SK-N-SH treated with all-trans-retinoic acid at 6 μM for 48 hours (cell line): Measurements from ENCODE around the gene TMEM269.

Source experiments
- ARNTL ChIP-seq: fragments of 450-650 bp; formaldehyde crosslinking; IDR thresholded peaks from 2 replicates; pipeline ENCODE4 v1.5.0; 2020; ENCODE audit warnings: low read depth, mild to moderate bottlenecking, moderate library complexity, borderline replicate concordance
- CREB5 ChIP-seq: fragments of 250-450 bp; sonication (Bioruptor Pico); IDR thresholded peaks from 2 replicates; pipeline ENCODE4 v1.5.1; 2020; ENCODE audit warnings: low read depth, mild to moderate bottlenecking, moderate library complexity
- ESRRG ChIP-seq: fragments of 250-450 bp; sonication (Bioruptor Pico); IDR thresholded peaks from 2 replicates; pipeline ENCODE4 v1.6.1; 2021; ENCODE audit warnings: mild to moderate bottlenecking
- PATZ1 ChIP-seq: fragments of 250-450 bp; sonication (Bioruptor Pico); IDR thresholded peaks from 2 replicates; pipeline ENCODE4 v1.8.0; 2020; ENCODE audit warnings: mild to moderate bottlenecking, moderate library complexity, borderline replicate concordance
- POU6F1 ChIP-seq: fragments of 250-450 bp; sonication (Bioruptor Pico); IDR thresholded peaks from 2 replicates; pipeline ENCODE4 v1.8.0; 2021; ENCODE audit warnings: low read depth, mild to moderate bottlenecking, moderate library complexity, borderline replicate concordance
- TOX ChIP-seq: fragments of 250-450 bp; sonication (Bioruptor Pico); IDR thresholded peaks from 2 replicates; pipeline ENCODE4 v1.8.0; 2021; ENCODE audit warnings: mild to moderate bottlenecking, moderate library complexity, borderline replicate concordance
- ZFP30 ChIP-seq: fragments of 450-650 bp; formaldehyde crosslinking; IDR thresholded peaks from 2 replicates; pipeline ENCODE4 v1.5.0; 2022; ENCODE audit warnings: mild to moderate bottlenecking, moderate library complexity
- ZNF70 ChIP-seq: fragments of 450-650 bp; formaldehyde crosslinking; IDR thresholded peaks from 2 replicates; pipeline ENCODE4 v1.5.0; 2020; ENCODE audit warnings: mild to moderate bottlenecking, moderate library complexity
- TF ChIP-seq, protein P1 (sequence below): fragments of 250-450 bp; sonication (Bioruptor Pico); IDR thresholded peaks from 2 replicates; pipeline ENCODE4 v1.5.0; 2020; ENCODE audit warnings: mild to moderate bottlenecking, moderate library complexity

- TF ChIP-seq ZNF70 (CRISPR knock-in tag), result no peak
- no peak for TF ChIP-seq TOX
- TF ChIP-seq POU6F1 (CRISPR knock-in tag), result no peak
- TF ChIP-seq ZFP30, result no peak
- no peak for TF ChIP-seq CREB5 (CRISPR knock-in tag)
- TF ChIP-seq PATZ1 (CRISPR knock-in tag), result no peak
- TF ChIP-seq ESRRG (CRISPR knock-in tag), result no peak
- TF ChIP-seq ARNTL (CRISPR knock-in tag), result no peak
- TF ChIP-seq, protein P1, sequence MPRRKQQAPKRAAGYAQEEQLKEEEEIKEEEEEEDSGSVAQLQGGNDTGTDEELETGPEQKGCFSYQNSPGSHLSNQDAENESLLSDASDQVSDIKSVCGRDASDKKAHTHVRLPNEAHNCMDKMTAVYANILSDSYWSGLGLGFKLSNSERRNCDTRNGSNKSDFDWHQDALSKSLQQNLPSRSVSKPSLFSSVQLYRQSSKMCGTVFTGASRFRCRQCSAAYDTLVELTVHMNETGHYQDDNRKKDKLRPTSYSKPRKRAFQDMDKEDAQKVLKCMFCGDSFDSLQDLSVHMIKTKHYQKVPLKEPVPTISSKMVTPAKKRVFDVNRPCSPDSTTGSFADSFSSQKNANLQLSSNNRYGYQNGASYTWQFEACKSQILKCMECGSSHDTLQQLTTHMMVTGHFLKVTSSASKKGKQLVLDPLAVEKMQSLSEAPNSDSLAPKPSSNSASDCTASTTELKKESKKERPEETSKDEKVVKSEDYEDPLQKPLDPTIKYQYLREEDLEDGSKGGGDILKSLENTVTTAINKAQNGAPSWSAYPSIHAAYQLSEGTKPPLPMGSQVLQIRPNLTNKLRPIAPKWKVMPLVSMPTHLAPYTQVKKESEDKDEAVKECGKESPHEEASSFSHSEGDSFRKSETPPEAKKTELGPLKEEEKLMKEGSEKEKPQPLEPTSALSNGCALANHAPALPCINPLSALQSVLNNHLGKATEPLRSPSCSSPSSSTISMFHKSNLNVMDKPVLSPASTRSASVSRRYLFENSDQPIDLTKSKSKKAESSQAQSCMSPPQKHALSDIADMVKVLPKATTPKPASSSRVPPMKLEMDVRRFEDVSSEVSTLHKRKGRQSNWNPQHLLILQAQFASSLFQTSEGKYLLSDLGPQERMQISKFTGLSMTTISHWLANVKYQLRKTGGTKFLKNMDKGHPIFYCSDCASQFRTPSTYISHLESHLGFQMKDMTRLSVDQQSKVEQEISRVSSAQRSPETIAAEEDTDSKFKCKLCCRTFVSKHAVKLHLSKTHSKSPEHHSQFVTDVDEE (CRISPR knock-in tag), result no peak
Observed at GRCh38 chr1:42830631-42831030, 45.8 kb downstream of the TMEM269 start.
